Prostate gland (tissue), 2 donors: ENCODE results near the gene CD63. TPM values are rescaled to one million over a fixed set of nuclear protein-coding genes. Genes with fewer than 3 reads are reported as not detected.

Experiments
- DNase-seq: peaks from one replicate; pipeline ENCODE4 v3.0.0-alpha.2; 2019; ENCODE audit warnings: low spot score
- H3K27ac ChIP-seq, 2 donors: fragments of 200-600 bp; sonication (generic); 2 replicates each; pipeline ENCODE4 v1.5.1; 2017 to 2019
- H3K27me3 ChIP-seq: fragments of 200-600 bp; sonication (generic); replicated peaks from 2 replicates; pipeline ENCODE4 v1.5.1; 2019; ENCODE audit not compliant: insufficient read depth
- H3K36me3 ChIP-seq, 2 donors: fragments of 200-600 bp; sonication (generic); 1 replicate in 1 of 2; 2 replicates in 1 of 2; pipeline versions ENCODE4 v1.5.1 to v1.8.1; 2017 to 2019
- H3K4me1 ChIP-seq: fragments of 200-600 bp; sonication (generic); replicated peaks from 2 replicates; pipeline ENCODE4 v1.5.1; 2019
- H3K4me3 ChIP-seq, 2 donors: fragments of 200-600 bp; sonication (generic); 2 replicates each; pipeline ENCODE4 v1.5.1; 2017 to 2019
- H3K9me3 ChIP-seq: fragments of 200-600 bp; sonication (generic); 2 replicates; pipeline ENCODE4 v1.5.1; 2017
- CTCF ChIP-seq, 4 experiments: fragments of 200-600 bp in 2 of 4; fragments of 450-650 bp in 2 of 4; sonication (generic) in 2 of 4; IDR thresholded peaks; 1 replicate in 3 of 4; 2 replicates in 1 of 4; pipeline ENCODE4 v1.5.1; 2016 to 2019; ENCODE audit warnings: antibody characterized with exemption in 4 of 4, mild to moderate bottlenecking in 2 of 4, moderate library complexity in 2 of 4
- POLR2A ChIP-seq: fragments of 450-650 bp; IDR thresholded peaks from one replicate; pipeline ENCODE4 v1.6.1; 2016; ENCODE audit warnings: antibody characterized with exemption, mild to moderate bottlenecking
- POLR2AphosphoS5 ChIP-seq: sonication (generic); formaldehyde crosslinking; IDR thresholded peaks from one replicate; pipeline ENCODE4 v1.6.1; 2017; ENCODE audit warnings: antibody characterized with exemption
- WGBS: methylation state at CpG from one replicate; pipeline ENCODE4 v1.1.5; 2018; 5-methylcytosine and 5-hydroxymethylcytosine counted together
- intact Hi-C: fragments of 100-400 bp; cut with DNase I; formaldehyde crosslinking; loops from one replicate; pipeline ENCODE4 v1.14.2; 2022
- total RNA-seq, 2 donors: library from RNA; depleted of rRNA; stranded (reverse); fragments of >200 nt; gene quantifications; one replicate each; pipeline ENCODE4 v1.1.0, GENCODE V29; 2016

The CD63 gene
- total RNA-seq, 2 donors from 2014 or later = 485 to 585 TPM

DNA sequence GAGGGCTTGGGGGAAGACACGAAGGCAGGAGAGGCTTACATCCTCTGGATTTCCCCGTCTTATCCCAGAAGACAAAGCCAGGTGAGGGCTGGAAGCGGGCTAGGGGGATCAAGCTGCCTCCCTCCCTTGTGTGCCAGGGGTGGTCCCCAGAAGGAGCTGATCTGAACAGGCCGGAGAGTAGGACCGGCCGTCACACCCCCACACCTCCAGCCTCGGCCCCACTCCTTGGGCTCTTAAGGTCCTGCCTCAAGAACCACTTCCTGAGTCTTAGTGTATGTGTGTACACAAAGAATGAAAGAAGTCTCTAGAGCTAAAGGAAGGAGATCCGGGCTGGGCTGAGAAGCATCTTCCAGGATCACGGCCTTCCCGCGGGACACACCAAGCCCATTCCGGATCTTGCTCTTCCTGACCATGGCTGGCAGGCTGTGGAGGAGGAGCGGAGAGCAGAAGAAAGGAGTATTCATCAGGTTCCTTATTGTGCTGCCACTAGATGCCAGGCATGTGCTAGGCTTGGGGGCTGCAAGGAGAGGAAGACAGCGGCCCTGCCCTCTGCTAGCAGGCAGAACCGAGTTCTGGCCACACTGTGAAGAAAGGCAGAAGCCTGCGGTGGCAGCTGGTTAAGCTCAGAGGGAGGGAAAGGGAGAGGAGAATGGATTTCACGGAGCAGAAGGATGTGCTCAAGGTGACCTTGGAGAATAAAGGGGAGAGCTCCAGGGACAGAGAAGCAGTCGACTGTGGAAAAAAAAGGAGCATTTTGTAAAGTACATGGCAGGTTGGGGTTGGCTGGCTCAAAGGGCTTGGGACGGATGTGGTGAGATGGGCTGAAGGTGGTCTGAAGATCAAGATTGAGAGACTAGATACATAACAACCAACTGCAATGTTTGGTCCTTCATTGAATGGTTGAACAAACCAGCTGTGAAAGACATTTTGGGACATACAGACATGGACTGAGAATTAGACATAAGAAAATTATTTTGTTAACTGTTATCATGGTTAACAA lies 1.3 kb upstream of the CD63 start:
- WGBS = 2% methylated on average over 19 of the region's 19 CpGs
- Histone ChIP-seq H3K4me1 (peaks cover 9% of the 10 kb centered on the region), H3K4me3 (peak overlapping the region; percentile 88 to 94), H3K27ac (peak overlapping the region; percentile 99), H3K36me3 (no peaks in the 10 kb centered on the region), H3K27me3 (no peaks in the 10 kb centered on the region), H3K9me3 (no peaks in the 10 kb centered on the region)
- DNase-seq = peak; percentile 38
- TF ChIP-seq POLR2A (no peak), POLR2AphosphoS5 (no peak), CTCF (IDR thresholded peaks at IDR 0.05) (peak in 1 of 4 experiments; percentile 14)
- intact Hi-C loops = loop anchor here (5.0 to 10.0 kb wide), 3 partner anchors 197 to 375 kb away; partner anchors contain the start of genes PA2G4, PYM1 and RPS26

GRCh38 chr12:55728186-55728938 lies 447 bp downstream of the CD63 start:
- no peak for TF ChIP-seq POLR2A
- TF ChIP-seq CTCF (IDR thresholded peaks at IDR 0.05) = no peak
- TF ChIP-seq POLR2AphosphoS5 = peak; percentile 10
- peaks cover 9% of the 10 kb centered on the region for H3K4me1 ChIP-seq
- no peaks in the 10 kb centered on the region for H3K36me3 ChIP-seq
- H3K4me3 ChIP-seq = peak overlapping the region; percentile 88 to 94
- no peaks in the 10 kb centered on the region for H3K9me3 ChIP-seq
- H3K27me3 ChIP-seq = no peaks in the 10 kb centered on the region
- intact Hi-C loops = loop anchor here (5.0 kb wide), 1 partner anchor 199 kb away; the partner anchor contains the start of gene PYM1
- H3K27ac ChIP-seq = peak overlapping the region; percentile 99
- WGBS = 0% methylated on average over 39 of the region's 61 CpGs
- DNase-seq = peak; percentile 75

- H3K9me3 ChIP-seq = no peaks in the 10 kb centered on the region
- H3K4me3 ChIP-seq = peak overlapping the region; percentile 88 to 94
- WGBS = 5% methylated on average over 9 of the region's 9 CpGs
- TF ChIP-seq POLR2A (peak; percentile 27), POLR2AphosphoS5 (no peak)
- H3K27me3 ChIP-seq = no peaks in the 10 kb centered on the region
- peaks cover 9% of the 10 kb centered on the region for H3K4me1 ChIP-seq
- DNase-seq = peak; percentile 47
- no peaks in the 10 kb centered on the region for H3K36me3 ChIP-seq
- H3K27ac ChIP-seq = peak overlapping the region; percentile 99
- intact Hi-C loops = loop anchor here (5.0 kb wide), 1 partner anchor 200 kb away; the partner anchor contains the start of gene PYM1
Observed at GRCh38 chr12:55727643-55728185, 1.1 kb downstream of the CD63 start.

- Histone ChIP-seq H3K4me1 (peaks cover 9% of the 10 kb centered on the region), H3K27me3 (no peaks in the 10 kb centered on the region), H3K36me3 (no peaks in the 10 kb centered on the region), H3K27ac (peak overlapping the region; percentile 99), H3K4me3 (peak overlapping the region in 1 of 2 donors; percentile 88), H3K9me3 (no peaks in the 10 kb centered on the region)
- no peak for DNase-seq
- TF ChIP-seq POLR2A (no peak), POLR2AphosphoS5 (no peak), CTCF (IDR thresholded peaks at IDR 0.05) (no peak)
- 21% methylated on average over 10 of the region's 10 CpGs for WGBS
- intact Hi-C loops = loop anchor here (5.0 kb wide), 1 partner anchor 200 kb away; the partner anchor contains the start of gene PYM1
Observed at GRCh38 chr12:55726971-55727370, 1.8 kb downstream of the CD63 start.
